T47D (cell line): ENCODE measurements around the gene UMODL1.

Experiments used
- DNase-seq, 2 experiments: peaks; one replicate each; pipeline versions ENCODE4 v3.0.0 to v3.0.0-alpha.2; 2011 to 2012; ENCODE audit warnings: low read depth in 1 of 2, low spot score in 1 of 2
- JUND ChIP-seq: IDR thresholded peaks from 2 replicates; pipeline ENCODE4 v1.6.1; 2012; ENCODE audit warnings: low read depth
- in situ Hi-C: cut with HindIII; loops from 2 replicates; pipeline ENCODE4 v1.10.0; 2016; ENCODE audit warnings: low sequenced_read_pairs, low pct_unique_long_range_greater_than_20kb

UMODL1 gene

GRCh38 chr21:42094811-42095210 lies 23.7 kb downstream of the UMODL1 start:
- DNase-seq, result no peak
- in situ Hi-C loops, result no loop called here
- no peak for TF ChIP-seq JUND

GRCh38 chr21:42095581-42095980 lies 24.5 kb downstream of the UMODL1 start:
- no peak for DNase-seq
- no peak for TF ChIP-seq JUND
- in situ Hi-C loops, result no loop called here

GRCh38 chr21:42096566-42096965 lies 25.4 kb downstream of the UMODL1 start:
- no peak for TF ChIP-seq JUND
- no peak for DNase-seq
- in situ Hi-C loops, result no loop called here

DNA sequence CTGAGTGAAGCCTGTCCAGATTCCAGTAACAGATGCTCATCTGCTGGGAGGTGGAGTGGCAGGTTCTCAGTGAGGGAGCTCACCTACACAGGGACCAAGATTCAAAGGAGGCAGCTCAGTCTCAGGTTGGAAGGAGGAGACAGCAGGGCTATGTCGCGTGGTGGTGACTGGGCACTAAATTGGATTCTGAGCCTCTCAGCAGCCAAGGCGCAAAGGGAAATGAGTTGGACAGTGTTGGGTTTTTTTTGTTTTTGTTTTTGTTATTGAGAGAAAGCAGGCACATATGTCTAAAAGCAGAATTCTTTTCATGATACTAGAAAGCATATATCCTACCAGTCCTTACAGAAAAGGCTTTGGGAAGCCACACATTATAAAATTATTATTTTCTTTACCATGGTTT lies 26.2 kb downstream of the UMODL1 start:
- DNase-seq, result no peak
- in situ Hi-C loops, result no loop called here
- TF ChIP-seq JUND, result no peak

DNA sequence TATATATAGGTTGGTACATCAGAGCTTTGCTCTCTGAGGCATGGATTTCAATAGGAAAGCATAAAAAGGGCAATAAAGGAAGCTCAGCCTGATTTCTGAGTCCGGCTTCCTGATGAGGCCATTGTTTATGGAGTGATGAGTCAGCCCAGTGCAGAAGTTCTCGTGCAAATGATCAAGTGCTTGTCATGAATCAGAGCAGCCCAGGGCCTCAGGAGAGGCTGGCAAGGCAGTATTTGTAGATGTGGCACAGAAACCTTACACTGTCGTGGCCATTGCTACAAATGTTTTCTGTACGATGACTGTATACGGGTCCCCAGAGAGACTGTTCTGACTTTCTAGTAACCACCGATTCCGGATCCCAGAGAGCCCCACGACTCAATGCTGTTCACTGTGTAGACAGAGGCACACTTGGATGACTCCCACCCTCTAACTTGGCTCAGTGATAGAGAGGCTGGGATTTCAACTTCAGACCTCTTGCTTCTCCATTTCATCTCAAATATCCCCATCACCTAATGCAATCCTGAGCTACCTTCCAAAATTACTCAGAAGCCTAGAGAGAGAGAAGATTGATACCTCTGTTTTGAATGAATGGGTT lies 26.8 kb downstream of the UMODL1 start:
- DNase-seq, result peak; percentile 54 to 63
- no peak for TF ChIP-seq JUND
- in situ Hi-C loops, result no loop called here

GRCh38 chr21:42098957-42099505 lies 27.9 kb downstream of the UMODL1 start:
- no peak for DNase-seq
- no peak for TF ChIP-seq JUND
- in situ Hi-C loops, result no loop called here

- no peak for TF ChIP-seq JUND
- DNase-seq, result no peak
- in situ Hi-C loops, result no loop called here
Measured at GRCh38 chr21:42101246-42101645, 30.1 kb downstream of the UMODL1 start.

- no peak for DNase-seq
- in situ Hi-C loops, result no loop called here
- TF ChIP-seq JUND, result no peak
Measured at GRCh38 chr21:42102076-42102475, 31.0 kb downstream of the UMODL1 start.

DNA sequence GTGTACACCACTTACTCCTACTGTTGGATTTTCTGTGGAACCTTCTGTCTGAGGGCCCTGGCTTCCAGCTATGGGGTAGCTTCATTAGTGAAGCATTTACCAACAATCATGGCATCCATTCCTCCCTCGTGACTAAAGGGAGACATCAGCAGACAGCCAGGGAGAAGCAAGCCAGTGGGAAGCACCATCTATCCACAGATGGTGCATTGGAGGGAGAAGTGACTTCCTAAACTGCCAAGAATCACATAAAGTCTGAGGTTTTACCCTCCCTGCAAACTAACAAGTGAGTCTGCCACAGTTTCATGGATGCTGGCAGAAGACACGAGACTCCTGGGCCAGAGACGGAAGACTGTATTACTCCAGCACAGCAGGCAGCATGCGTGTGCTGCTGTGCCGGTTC lies 31.4 kb downstream of the UMODL1 start:
- no peak for TF ChIP-seq JUND
- no peak for DNase-seq
- in situ Hi-C loops, result no loop called here

DNA sequence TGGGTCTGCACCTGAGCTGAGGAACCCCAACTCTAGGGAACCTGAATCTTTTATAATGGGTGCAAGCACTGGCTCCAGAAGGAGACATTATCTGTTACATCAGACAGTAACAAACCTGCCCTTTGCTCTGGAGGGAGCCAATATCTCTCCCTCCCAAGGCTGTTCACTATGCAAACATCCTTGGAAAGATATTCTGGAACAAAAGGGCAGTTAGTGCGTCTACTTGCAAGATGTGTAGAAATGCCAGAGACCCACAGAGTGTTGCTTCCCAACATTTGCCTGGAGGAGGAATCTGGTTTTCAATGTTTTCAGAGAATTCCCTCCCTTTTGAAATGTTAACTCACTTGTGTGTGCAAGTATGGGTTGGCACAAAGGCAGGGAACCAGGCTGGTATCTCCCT lies 31.9 kb downstream of the UMODL1 start:
- no peak for DNase-seq
- TF ChIP-seq JUND, result no peak
- in situ Hi-C loops, result no loop called here

DNA sequence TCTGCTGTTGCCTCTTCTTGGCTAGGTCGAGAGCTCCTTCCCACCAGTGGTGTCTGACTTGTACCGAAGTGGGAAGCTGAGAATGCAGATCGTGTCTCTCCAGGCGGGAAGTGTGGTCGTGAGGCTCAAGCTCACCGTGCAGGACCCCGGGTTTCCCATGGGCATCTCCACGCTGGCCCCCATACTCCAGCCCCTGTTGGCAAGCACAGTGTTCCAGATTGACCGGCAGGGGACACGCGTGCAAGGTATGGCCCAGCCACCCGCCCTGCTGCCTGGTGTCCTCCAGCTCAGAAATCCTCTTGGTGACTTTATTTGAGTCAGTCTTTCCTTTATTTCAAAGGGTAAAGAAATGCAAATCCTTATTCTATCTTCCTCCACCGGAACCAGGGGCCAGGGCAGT lies 32.7 kb downstream of the UMODL1 start:
- no peak for TF ChIP-seq JUND
- in situ Hi-C loops, result no loop called here
- DNase-seq, result no peak

DNA sequence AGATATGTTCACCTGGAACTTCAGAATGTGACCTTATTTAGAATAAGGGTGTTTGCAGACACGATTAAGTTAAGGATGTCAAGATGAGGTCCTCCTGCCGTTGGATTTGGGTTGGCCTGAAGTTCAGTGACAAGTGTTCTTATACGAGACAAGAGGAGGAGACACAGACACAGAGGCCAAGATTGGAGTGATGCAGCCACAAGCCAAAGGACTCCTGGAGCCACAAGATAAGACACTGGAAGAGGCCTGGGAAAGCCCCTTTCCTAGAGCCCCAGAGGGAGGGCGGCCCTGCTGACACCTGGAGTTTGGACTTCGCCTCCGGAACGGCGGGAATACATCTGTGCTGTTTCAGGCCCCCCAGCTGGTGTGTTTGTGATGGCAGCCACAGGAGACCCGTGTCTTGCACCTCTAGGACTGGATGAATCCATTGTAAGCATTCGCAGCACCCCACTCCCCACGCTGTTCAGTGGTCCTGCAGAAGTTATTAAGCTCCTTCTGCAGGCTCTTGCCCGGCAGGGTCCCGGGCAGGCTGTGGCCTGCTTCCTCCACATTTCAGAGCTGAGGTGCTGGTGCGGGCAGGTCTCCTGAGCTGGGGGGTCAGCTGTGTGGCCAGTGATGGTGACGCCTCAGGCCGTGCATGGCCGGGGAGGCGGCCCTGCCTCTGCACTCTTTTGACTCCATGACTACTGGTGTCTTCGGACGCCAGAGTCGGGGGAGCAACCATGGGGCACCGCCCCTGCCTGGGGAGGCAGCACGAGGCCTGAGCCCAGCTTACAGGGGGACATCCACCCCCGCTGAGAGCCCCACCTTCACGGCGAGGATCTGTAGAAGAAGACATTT lies 34.6 kb downstream of the UMODL1 start:
- no peak for TF ChIP-seq JUND
- DNase-seq, result no peak
- in situ Hi-C loops, result no loop called here

DNA sequence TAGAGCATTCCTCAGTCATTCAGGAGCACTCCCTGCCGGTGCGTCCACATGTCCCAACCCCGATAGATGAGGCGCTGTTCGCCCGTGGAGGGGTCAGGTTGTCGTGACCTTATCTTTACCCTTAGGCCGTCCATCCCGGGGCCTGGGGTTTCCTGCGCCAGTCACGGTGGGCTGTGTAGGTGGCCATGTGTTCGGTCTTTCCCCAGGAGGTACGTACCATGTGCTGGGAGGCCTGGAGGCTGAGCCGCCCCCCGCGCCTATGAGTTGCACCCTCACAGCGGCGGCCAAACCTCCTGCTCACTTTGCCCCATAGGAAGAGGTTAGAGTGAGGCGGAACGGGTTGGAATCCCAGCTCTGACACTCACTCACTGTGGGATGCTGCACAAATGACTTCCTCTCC lies 35.3 kb downstream of the UMODL1 start:
- in situ Hi-C loops, result no loop called here
- no peak for TF ChIP-seq JUND
- no peak for DNase-seq
